Right atrium auricular region (tissue), 2 donors: ENCODE results near the gene UBL7. TPM values are rescaled to one million over a fixed set of nuclear protein-coding genes. Genes with fewer than 3 reads are reported as not detected.

Experiments used
- DNase-seq: peaks from one replicate; pipeline ENCODE4 v3.0.0-alpha.2; 2019; ENCODE audit warnings: low spot score
- H3K27ac ChIP-seq, 2 donors: fragments of 200-600 bp; sonication (generic); 1 replicate in 1 of 2; 2 replicates in 1 of 2; pipeline ENCODE4 v1.5.1; 2016 to 2019
- H3K27me3 ChIP-seq, 2 donors: fragments of 200-600 bp; sonication (generic); one replicate each; pipeline versions ENCODE4 v1.5.1 to v1.6.0; 2017 to 2019
- H3K36me3 ChIP-seq: fragments of 200-600 bp; sonication (generic); one replicate; pipeline ENCODE4 v1.5.1; 2016
- H3K4me1 ChIP-seq, 2 donors: fragments of 200-600 bp; sonication (generic); one replicate each; pipeline versions ENCODE4 v1.5.1 to v1.6.0; 2017 to 2019
- H3K4me3 ChIP-seq, 2 donors: fragments of 200-600 bp; sonication (generic); 1 replicate in 1 of 2; 2 replicates in 1 of 2; pipeline ENCODE4 v1.5.1; 2017 to 2019; ENCODE audit warnings: mild to moderate bottlenecking in 1 of 2, moderate library complexity in 1 of 2
- H3K9me3 ChIP-seq, 2 donors: fragments of 200-600 bp; sonication (generic); one replicate each; pipeline ENCODE4 v1.5.1; 2019
- total RNA-seq, 2 donors: library from RNA; depleted of rRNA; stranded (reverse); fragments of >200 nt; gene quantifications; one replicate each; pipeline ENCODE4 v1.1.0, GENCODE V29; 2016
- TF ChIP-seq, protein P1 (sequence below), 2 donors: fragments of 200-600 bp; sonication (generic); IDR thresholded peaks; one replicate each; pipeline ENCODE4 v1.5.1; 2019; ENCODE audit warnings: antibody characterized with exemption in 2 of 2

UBL7 gene
- total RNA-seq, 2 donors from 2014 or later: 65.4 to 68.2 TPM

DNA sequence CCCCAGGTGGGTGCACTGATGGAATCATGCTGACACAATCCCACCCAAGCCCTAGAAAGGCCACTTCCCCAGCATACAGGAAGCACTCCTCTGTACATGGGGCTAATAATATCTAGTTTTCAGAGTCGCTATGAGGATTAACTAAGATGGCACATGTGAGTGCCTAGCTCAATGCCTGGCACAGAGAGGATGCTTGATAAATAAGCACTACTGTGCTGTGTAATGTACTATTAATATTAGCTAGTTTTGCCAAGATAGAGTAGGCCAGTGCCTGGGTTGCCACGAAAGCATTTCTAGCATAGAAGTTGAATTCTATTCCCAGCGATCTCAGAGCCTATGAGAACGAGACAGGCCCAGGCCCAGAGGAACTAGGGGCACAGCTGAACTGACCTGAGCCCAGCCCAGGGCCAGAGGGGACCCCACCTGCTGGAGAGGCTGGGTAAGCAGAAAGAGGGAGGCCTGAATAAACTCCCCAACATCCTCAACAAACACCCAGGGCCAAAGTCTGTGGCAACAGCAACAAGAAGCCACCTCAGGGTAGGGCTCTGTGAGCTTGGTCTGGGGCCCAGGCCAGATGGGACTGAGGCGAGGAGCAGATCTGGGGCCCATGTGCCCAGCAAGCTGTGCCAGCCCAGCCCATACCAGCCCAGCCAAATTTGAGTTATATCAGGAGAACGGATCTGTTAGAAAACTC is 19.6 kb downstream of the UBL7 start:
- H3K27me3 ChIP-seq: no peaks in the 10 kb centered on the region
- H3K27ac ChIP-seq: no peak overlapping the region
- TF ChIP-seq, protein P1, sequence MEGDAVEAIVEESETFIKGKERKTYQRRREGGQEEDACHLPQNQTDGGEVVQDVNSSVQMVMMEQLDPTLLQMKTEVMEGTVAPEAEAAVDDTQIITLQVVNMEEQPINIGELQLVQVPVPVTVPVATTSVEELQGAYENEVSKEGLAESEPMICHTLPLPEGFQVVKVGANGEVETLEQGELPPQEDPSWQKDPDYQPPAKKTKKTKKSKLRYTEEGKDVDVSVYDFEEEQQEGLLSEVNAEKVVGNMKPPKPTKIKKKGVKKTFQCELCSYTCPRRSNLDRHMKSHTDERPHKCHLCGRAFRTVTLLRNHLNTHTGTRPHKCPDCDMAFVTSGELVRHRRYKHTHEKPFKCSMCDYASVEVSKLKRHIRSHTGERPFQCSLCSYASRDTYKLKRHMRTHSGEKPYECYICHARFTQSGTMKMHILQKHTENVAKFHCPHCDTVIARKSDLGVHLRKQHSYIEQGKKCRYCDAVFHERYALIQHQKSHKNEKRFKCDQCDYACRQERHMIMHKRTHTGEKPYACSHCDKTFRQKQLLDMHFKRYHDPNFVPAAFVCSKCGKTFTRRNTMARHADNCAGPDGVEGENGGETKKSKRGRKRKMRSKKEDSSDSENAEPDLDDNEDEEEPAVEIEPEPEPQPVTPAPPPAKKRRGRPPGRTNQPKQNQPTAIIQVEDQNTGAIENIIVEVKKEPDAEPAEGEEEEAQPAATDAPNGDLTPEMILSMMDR (IDR thresholded peaks at IDR 0.05): no peak
- H3K9me3 ChIP-seq: no peaks in the 10 kb centered on the region
- peaks cover 9% of the 10 kb centered on the region for H3K36me3 ChIP-seq
- H3K4me1 ChIP-seq: no peaks in the 10 kb centered on the region
- no peak overlapping the region for H3K4me3 ChIP-seq
- no peak for DNase-seq

DNA sequence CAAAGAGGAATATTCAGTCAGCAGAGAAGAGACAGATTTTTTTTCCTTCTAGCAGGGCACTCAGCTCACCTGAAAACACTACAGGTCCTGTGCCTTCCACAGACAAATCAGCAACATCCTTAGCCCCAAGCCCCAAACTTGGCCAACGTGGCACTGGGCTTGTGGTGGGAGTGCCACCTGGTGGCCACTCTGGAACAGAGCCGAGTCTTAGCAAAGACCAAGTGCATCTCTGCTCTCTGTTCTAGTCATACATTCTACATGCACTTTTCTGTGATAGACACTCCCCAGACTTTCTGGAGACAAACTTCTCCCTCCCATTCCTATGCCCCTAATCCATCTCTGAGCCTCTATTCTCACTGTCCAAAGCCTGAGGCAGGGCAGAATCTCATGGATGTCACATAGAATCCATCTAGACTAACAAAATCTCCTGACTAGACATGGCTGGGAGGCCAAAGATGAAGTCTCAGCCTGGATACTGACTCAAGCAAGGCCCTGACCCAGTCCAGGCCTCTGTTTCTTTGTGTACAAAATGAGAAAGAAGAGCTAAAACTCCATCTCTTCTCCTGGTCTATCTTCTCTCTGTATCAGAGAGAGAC is 22.1 kb downstream of the UBL7 start:
- TF ChIP-seq, protein P1 (IDR thresholded peaks at IDR 0.05): peak; percentile 81 to 92
- no peak overlapping the region for H3K4me3 ChIP-seq
- H3K27me3 ChIP-seq: no peaks in the 10 kb centered on the region
- H3K27ac ChIP-seq: no peak overlapping the region
- peak; percentile 84 for DNase-seq
- no peaks in the 10 kb centered on the region for H3K9me3 ChIP-seq
- H3K4me1 ChIP-seq: peaks cover 0 to 7% of the 10 kb centered on the region in 2 donors
- no peaks in the 10 kb centered on the region for H3K36me3 ChIP-seq

DNA sequence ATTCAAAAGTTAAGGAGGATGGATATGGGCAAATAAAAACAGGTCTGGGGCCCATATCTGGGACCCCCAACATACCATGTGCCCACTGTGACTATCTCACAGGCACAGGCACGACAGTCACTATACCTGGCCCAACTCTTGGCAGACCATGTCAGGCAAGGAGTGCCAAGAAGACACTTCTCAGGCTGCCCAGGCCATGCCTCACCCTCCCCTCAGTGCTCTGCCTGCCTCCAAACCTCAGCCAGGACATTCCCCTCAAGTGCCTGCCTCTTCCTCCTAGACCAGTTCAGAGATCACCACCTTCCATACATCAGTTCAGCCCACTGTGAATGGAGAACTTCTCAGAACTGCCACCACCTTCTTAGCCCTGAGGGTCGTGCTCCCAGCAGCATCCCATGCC is 22.8 kb downstream of the UBL7 start:
- peaks cover 0 to 9% of the 10 kb centered on the region in 2 donors for H3K4me1 ChIP-seq
- H3K9me3 ChIP-seq: no peaks in the 10 kb centered on the region
- H3K4me3 ChIP-seq: no peak overlapping the region
- TF ChIP-seq, protein P1 (IDR thresholded peaks at IDR 0.05): no peak
- no peak for DNase-seq
- no peak overlapping the region for H3K27ac ChIP-seq
- H3K36me3 ChIP-seq: no peaks in the 10 kb centered on the region
- no peaks in the 10 kb centered on the region for H3K27me3 ChIP-seq

DNA sequence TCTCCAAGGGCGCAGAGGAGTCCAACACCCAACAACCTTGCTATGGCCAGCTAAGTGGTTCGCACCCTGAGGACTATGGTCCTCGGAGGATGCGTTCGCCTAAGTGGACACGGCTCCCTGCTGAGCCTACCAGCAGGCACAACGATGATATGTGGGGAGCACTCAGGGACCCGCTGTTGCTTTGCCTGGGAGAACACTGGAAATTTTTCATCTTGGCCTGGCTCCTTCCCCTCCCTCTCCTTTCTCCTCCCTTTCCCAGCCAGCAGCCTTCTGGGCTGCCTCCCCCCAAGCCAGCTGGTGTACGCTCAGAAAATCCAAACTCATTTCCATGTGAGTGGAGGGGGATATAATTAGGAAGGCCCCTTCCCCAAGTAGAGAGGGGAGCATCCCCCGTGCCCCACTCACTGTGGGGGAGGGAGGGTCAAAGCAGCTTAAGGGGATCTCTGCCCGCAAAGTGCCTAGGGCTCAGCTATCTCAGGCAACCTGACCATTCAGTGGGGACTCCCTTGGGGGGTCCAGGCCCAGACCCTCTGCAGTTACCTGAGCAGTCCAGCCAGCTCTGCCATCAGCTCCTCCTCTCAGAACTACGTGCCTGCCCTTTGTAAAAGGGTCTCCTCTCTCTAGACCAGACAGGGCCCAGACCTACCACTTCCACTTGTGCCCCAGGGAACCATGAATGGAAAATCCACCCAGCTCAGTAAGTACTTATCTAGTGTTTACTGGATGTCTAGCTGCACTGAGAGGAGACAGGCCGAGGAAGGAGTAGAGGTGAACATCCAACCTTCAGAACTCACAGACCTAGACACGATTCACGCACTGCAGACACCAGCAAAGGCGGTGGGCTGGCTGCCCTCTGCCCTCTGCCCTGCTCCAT is 26.5 kb downstream of the UBL7 start:
- peak overlapping the region; percentile 57 to 69 for H3K4me3 ChIP-seq
- no peak for DNase-seq
- TF ChIP-seq, protein P1 (IDR thresholded peaks at IDR 0.05): no peak
- H3K36me3 ChIP-seq: no peaks in the 10 kb centered on the region
- no peaks in the 10 kb centered on the region for H3K9me3 ChIP-seq
- H3K27me3 ChIP-seq: no peaks in the 10 kb centered on the region
- peaks cover 0 to 19% of the 10 kb centered on the region in 2 donors for H3K4me1 ChIP-seq
- peak overlapping the region; percentile 58 to 71 for H3K27ac ChIP-seq

DNA sequence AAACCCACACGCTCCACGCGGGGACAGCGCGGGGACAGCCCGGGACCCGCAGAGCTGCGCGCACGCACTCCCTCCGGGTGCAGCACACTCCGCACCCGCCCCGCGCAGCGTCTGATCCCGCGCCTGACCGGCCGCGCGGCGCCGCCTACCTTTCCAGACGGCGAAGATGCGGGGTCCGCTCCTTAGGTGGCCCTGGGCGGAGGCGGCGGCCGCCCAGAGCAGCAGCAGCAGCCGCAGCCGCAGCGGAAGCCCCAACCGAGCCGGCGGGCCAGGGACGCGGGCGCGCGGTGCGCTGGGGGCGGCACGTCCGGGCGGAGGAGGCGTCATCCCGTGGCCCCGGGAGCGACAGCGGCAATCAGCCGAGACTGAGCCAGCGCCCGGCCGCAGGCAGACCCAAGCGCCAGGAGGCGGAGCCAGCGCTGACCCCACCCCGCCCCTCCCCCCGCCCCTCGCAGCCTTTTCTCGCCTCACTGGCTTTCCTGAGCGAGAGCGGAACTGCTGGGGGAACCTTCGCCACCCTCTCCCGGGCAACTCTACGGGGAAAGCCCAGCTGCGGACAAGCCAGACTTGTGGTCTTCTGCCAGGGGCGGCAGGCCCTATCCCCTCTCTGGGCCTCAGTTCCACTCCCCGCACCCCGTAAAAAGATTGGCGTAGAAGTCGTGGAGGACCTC is 27.2 kb downstream of the UBL7 start, which contains the start of gene SEMA7A:
TSS of gene SEMA7A (minus strand) at position 367 of the 671 bp plus-strand sequence. CDS start at position 327, 40 bp downstream.
- H3K9me3 ChIP-seq: no peaks in the 10 kb centered on the region
- no peaks in the 10 kb centered on the region for H3K27me3 ChIP-seq
- H3K27ac ChIP-seq: peak within 1 kb of the TSS; percentile 58 to 71
- H3K4me1 ChIP-seq: peaks cover 0 to 19% of the 10 kb centered on the region in 2 donors
- DNase-seq: peak; percentile 79
- TF ChIP-seq, protein P1 (IDR thresholded peaks at IDR 0.05): peak in 1 of 2 donors; percentile 26
- H3K4me3 ChIP-seq: peak within 1 kb of the TSS; percentile 57 to 69
- no peaks in the 10 kb centered on the region for H3K36me3 ChIP-seq
